Colonic mucosa (tissue), 4 donors: Measurements from ENCODE around the gene SEMA3D. TPM values are rescaled to one million over a fixed set of nuclear protein-coding genes. Genes with fewer than 3 reads are reported as not detected.

Experiments used
- DNase-seq: peaks from one replicate; pipeline ENCODE4 v3.0.0-alpha.2; 2020
- H3K27ac ChIP-seq: fragments of 200-600 bp; one replicate; pipeline ENCODE4 v1.8.0; 2021
- H3K27me3 ChIP-seq: fragments of 200-600 bp; one replicate; pipeline ENCODE4 v1.8.0; 2021
- H3K36me3 ChIP-seq: fragments of 200-600 bp; one replicate; pipeline ENCODE4 v1.8.0; 2021
- H3K4me1 ChIP-seq: fragments of 200-600 bp; one replicate; pipeline ENCODE4 v1.8.0; 2021; ENCODE audit warnings: mild to moderate bottlenecking
- H3K4me3 ChIP-seq: fragments of 200-600 bp; one replicate; pipeline ENCODE4 v1.8.0; 2021
- H3K9ac ChIP-seq, 2 donors: one replicate each; pipeline ENCODE4 v1.7.0; 2013; ENCODE audit warnings: control low read depth in 2 of 2, low read depth in 2 of 2, low read length in 2 of 2
- H3K9me3 ChIP-seq: fragments of 200-600 bp; one replicate; pipeline ENCODE4 v1.8.0; 2021
- CTCF ChIP-seq: fragments of 200-600 bp; IDR thresholded peaks from one replicate; pipeline ENCODE4 v1.8.0; 2022; ENCODE audit warnings: antibody characterized with exemption, mild to moderate bottlenecking
- intact Hi-C: fragments of 100-400 bp; cut with DNase I; formaldehyde crosslinking; loops from one replicate; pipeline ENCODE4 v1.14.1; 2022
- total RNA-seq, 2 donors: library from RNA; stranded (reverse); fragmentation: NEBNext Ultra II Directional in 1 of 2; extraction: Animal tissue kit (Norgen Biotek cat#: 25700) in 1 of 2; gene quantifications; one replicate each; pipeline ENCODE4 v1.2.1, GENCODE V29; 2021
- donor health status: healthy.
- donor health status: DM: no; HTN: no; CAD: no.
- donor health status: DM: no; HTN: no; CAD: no.

SEMA3D gene
- total RNA-seq, 2 donors from 2014 or later: 0.86 to 2.6 TPM

DNA sequence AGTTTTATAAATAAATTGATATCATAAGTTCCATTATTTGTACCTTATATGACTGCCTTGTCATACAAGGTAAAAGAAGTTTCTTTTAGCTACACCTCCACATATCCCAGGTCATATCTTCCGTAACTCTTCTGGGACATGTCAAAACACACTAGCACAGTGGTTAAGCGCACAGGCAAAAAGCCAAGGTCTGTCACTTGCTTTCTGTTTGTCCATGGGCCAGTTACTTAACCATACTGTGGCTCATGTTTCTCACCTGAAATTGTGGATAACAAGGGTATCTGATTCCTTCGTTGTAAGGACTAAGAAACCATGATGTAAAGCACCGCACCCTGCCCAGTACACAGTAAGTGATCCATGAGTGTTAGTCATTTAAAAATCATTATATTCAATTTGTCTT lies 56.2 kb downstream of the SEMA3D start:
- no peak for DNase-seq
- Histone ChIP-seq H3K9ac (no peak overlapping the region), H3K4me3 (no peak overlapping the region), H3K36me3 (no peaks in the 10 kb centered on the region), H3K27me3 (no peaks in the 10 kb centered on the region), H3K9me3 (no peaks in the 10 kb centered on the region), H3K4me1 (no peaks in the 10 kb centered on the region), H3K27ac (no peak overlapping the region)
- intact Hi-C loops: no loop called here
- no peak for TF ChIP-seq CTCF

DNA sequence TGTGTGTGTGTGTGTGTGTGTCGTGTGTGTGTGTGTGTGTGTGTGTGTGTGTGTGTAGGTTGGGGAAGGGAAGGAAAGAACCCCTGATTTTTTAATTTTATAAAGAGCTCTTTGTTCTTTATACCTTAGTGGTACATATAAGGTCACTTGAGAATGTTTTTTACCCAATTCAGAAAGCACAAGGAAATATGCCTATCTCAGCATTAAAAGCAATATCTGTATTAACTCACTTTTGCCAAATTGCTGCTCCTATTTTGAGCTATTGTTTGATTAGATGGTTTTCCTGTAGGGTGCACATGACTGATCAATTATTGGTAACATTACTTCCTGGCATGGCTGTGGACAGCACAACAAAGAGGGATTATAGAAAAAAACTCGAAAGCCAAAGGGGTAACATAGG lies 60.5 kb downstream of the SEMA3D start:
- no peak for DNase-seq
- Histone ChIP-seq H3K9ac (no peak overlapping the region), H3K36me3 (no peaks in the 10 kb centered on the region), H3K4me3 (no peak overlapping the region), H3K9me3 (no peaks in the 10 kb centered on the region), H3K27me3 (no peaks in the 10 kb centered on the region), H3K27ac (no peak overlapping the region), H3K4me1 (no peaks in the 10 kb centered on the region)
- no peak for TF ChIP-seq CTCF
- intact Hi-C loops: no loop called here

DNA sequence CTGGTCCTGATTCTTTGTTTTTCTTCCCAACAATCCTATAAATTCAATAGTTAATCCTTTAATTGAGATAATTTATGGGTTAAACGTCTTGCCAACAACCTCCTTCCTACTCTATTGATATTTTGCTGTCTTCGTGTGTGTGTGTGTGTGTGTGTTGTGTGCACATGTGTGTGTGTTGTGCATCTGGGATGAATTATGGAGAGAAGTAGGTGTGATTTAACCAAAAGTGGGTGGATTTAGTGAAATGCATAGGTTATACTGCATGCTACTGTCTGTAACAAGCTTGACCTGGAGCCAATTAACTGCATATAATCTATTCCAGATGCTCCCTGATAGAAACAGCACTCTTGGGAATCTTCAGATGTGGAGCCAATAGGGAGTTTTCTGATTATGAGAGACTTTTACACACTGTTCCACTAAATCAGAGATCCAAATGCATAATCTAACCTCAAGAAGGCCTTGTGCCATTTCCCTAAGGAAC lies 61.2 kb downstream of the SEMA3D start:
- DNase-seq: no peak
- intact Hi-C loops: no loop called here
- Histone ChIP-seq H3K27ac (no peak overlapping the region), H3K4me3 (no peak overlapping the region), H3K9ac (no peak overlapping the region), H3K4me1 (no peaks in the 10 kb centered on the region), H3K9me3 (no peaks in the 10 kb centered on the region), H3K27me3 (no peaks in the 10 kb centered on the region), H3K36me3 (no peaks in the 10 kb centered on the region)
- no peak for TF ChIP-seq CTCF

DNA sequence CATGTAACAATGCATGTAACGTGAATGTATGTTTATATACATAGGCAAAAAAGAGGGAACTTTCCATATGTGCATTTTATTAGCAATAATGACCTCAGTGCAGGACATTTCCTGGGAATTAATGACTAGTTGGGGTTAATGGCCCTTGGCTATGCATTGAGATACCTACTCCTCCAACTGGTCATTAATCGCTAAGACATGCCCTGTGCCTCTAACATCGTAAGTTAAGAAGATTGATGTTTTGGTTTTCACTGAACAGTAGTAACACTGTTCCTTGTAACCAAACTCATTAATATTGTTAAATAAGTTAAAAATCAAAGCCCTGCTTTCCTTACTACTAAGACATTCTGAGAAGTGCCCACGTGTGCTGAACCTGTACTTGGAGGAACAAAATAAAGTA lies 61.7 kb downstream of the SEMA3D start:
- Histone ChIP-seq H3K27ac (no peak overlapping the region), H3K9ac (no peak overlapping the region)
- intact Hi-C loops: no loop called here

DNA sequence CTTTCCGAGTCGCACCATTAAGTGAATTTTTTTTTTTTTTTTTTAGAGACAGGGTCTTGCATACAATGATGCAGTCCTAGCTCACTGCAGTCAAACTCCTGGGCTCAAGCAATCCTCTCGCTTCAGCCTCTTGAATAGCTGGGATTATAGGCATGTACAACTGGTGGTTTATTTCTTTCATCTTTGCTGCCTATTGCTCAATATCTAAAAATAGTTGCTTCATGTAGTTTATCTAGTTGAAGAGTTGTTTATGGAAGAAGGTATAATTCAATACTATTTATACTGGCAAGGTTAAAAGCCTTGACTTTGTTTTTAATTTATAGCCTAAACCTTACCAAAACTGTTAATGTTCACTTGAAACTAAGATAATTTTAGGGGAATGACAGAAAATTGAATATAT lies 66.9 kb downstream of the SEMA3D start:
- H3K36me3 ChIP-seq: no peaks in the 10 kb centered on the region
- intact Hi-C loops: no loop called here
- H3K4me3 ChIP-seq: no peak overlapping the region
- DNase-seq: no peak
- no peaks in the 10 kb centered on the region for H3K4me1 ChIP-seq
- no peaks in the 10 kb centered on the region for H3K27me3 ChIP-seq
- H3K9me3 ChIP-seq: no peaks in the 10 kb centered on the region
- H3K27ac ChIP-seq: no peak overlapping the region
- no peak for TF ChIP-seq CTCF
- H3K9ac ChIP-seq: no peak overlapping the region

More for the DNA sequence above, 61.7 kb downstream of the SEMA3D start:
- Histone ChIP-seq H3K27me3 (no peaks in the 10 kb centered on the region), H3K4me3 (no peak overlapping the region), H3K4me1 (no peaks in the 10 kb centered on the region), H3K9me3 (no peaks in the 10 kb centered on the region), H3K36me3 (no peaks in the 10 kb centered on the region)
- TF ChIP-seq CTCF: no peak
- DNase-seq: no peak

- Histone ChIP-seq H3K27me3 (no peaks in the 10 kb centered on the region), H3K9me3 (no peaks in the 10 kb centered on the region), H3K36me3 (no peaks in the 10 kb centered on the region), H3K4me1 (no peaks in the 10 kb centered on the region), H3K9ac (no peak overlapping the region), H3K4me3 (no peak overlapping the region), H3K27ac (no peak overlapping the region)
- intact Hi-C loops: no loop called here
- TF ChIP-seq CTCF: no peak
- no peak for DNase-seq
Measured at GRCh38 chr7:85115862-85116261, 71.0 kb downstream of the SEMA3D start.
